Measurements from ENCODE around the gene FERD3L. TPM values are rescaled to one million over a fixed set of nuclear protein-coding genes. Genes with fewer than 3 reads are reported as not detected.

The FERD3L gene
- total RNA-seq, 2 donors from 2014 or later, result not detected

DNA sequence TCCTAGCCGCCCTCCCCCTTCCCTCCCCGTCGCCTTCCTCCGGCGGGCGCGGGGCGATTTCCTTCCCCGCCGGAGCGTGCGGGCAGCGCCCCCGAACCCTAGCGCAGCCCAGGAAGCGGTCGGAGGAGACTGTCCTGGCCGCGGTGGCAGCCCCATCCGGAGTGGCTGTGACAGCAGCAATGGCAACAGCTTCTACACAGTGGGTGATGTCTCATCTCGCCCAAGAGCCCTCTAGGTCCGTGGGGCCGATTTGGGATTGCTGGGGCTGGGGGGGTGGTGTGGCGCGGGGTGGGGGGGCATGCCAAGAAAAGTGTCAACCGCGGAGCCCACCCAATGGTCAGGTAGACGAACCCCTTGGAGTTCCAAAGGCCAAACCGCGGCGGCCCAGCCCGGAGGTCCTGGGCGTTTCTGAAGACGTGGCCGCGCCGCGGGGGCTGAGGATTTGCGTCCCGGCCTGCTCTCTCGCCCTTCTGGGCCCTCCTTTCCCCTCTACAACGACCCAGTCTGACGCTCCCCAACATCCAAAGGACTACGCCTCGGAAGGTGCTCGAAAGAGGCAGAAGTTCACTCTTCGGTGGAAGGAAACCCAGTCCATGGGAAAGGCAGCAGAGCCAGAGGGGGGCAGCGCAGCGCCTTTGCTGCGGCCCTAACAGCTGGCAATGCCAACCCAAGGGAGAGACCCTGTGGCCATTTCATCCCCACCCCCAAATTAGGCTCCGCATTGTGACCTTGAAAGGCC is 27.2 kb downstream of the FERD3L start:
- DNase-seq (no peak), ATAC-seq (no peak)
- intact Hi-C loops (cut with DNase I, micrococcal nuclease), result no loop called here

- no peak for ATAC-seq
- DNase-seq, result no peak
Observed at GRCh38 chr7:19117091-19117869, 27.9 kb downstream of the FERD3L start, which contains the start of gene TWIST1. TWIST1 (minus strand) TSS chr7:19117636; CDS start chr7:19117321, 315 bp downstream.

GRCh38 chr7:19116121-19117090 is 28.8 kb downstream of the FERD3L start:
- DNase-seq (no peak), ATAC-seq (no peak)
- intact Hi-C loops (cut with DNase I, micrococcal nuclease), result no loop called here

More at GRCh38 chr7:19117091-19117869, 27.9 kb downstream of the FERD3L start, which contains the start of gene TWIST1:
- intact Hi-C loops (cut with DNase I, micrococcal nuclease), result no loop called here

DNA sequence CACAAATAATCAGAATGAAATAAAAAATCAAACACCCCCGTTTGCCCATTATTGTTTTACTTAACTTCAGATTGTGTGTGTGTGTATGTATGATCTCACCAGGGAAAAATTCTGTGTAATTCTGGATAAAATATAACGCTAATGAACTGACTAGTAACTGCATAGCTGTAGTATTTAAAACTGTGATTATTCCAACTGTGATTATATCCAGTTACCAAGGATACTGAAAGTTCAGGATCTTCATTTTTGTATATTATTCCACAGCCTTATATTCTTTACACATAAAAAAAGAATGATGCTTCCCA is 30.7 kb downstream of the FERD3L start:
- ATAC-seq (no peak), DNase-seq (no peak)
- intact Hi-C loops (cut with DNase I, micrococcal nuclease), result no loop called here

DNA sequence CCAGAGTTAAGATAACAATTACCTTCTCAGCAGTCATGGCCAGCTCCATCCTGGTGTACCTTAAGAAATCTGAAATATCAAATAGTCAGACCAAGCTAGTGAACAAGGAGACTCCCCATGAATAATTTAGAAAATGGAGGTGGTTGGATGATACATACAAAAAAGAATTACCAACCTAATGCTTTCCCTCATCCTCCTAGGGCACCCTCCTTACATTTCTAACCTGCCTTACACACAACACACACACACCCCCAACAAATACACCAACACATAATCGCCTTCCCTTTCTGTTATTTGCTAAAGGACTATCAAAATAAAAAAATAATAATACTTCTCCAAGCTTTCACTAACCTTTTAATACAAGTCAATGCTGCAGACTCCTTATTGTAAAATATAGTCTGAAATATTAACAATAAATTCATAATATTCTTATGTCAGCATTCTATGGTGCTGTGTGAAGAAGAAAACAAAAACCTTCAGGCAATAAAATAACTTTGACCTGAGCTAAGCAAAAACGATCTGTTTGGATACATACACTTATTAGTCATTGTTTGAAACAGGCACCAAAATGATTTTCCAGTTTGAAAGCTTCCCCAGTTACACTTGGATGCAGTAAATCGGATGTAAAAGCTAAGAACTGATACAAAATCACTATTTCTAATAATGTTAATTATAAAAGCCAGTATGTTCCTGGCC is 31.2 kb downstream of the FERD3L start:
- no peak for DNase-seq
- intact Hi-C loops (cut with DNase I, micrococcal nuclease), result no loop called here
- ATAC-seq, result no peak

GRCh38 chr7:19113002-19113350 is 32.2 kb downstream of the FERD3L start:
- ATAC-seq, result no peak
- no peak for DNase-seq
- intact Hi-C loops (cut with DNase I, micrococcal nuclease), result no loop called here

GRCh38 chr7:19112274-19113001 is 32.8 kb downstream of the FERD3L start:
- intact Hi-C loops (cut with DNase I, micrococcal nuclease), result no loop called here
- ATAC-seq, result no peak
- no peak for DNase-seq

DNA sequence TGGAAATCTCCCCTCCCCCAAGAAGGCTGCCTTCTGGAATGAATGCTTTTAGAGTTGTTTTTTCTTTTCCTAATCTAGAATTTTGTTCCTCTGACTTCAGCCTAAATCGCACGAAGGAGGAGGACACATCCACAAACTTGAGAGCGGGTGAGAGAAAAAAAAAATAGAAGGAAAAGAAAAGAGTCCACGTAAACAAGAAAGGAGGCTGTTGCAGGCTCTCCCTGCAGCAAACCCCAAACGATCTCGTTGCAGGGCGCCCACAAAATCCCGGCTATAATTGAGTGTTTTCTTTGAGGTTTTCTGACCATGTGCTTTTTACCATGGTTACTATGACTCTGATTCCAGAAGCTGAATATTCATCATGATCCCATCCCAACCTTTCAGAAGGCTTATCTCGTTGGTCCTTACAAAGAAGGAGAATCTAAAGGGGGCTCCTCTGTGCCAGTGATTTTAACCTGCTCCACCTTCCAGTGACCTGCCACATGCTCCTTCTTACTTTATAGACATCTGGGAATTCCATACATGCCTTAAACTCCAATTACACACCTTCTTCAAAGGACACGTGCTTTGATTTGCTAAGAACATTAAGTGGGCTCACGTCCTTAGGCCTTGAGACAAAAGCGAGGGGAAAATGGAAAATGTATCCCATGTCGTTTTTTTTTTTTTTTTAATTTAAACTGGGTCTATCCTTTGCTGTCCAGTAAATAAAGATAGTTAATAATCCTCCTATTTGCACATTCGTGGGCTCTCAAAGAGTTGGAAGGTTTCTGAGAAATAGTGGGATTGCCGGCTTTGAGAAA is 33.5 kb downstream of the FERD3L start:
- ATAC-seq, result no peak

GRCh38 chr7:19110776-19111175 is 34.4 kb downstream of the FERD3L start:
- no peak for ATAC-seq
- no peak for DNase-seq

More for the DNA sequence above, 33.5 kb downstream of the FERD3L start:
- DNase-seq, result no peak
- intact Hi-C loops (cut with DNase I, micrococcal nuclease), result no loop called here

GRCh38 chr7:19110026-19110730 is 35.0 kb downstream of the FERD3L start:
- DNase-seq (no peak), ATAC-seq (no peak)
- intact Hi-C loops (cut with DNase I, micrococcal nuclease), result no loop called here

More at GRCh38 chr7:19110776-19111175, 34.4 kb downstream of the FERD3L start:
- intact Hi-C loops (cut with DNase I, micrococcal nuclease), result no loop called here

DNA sequence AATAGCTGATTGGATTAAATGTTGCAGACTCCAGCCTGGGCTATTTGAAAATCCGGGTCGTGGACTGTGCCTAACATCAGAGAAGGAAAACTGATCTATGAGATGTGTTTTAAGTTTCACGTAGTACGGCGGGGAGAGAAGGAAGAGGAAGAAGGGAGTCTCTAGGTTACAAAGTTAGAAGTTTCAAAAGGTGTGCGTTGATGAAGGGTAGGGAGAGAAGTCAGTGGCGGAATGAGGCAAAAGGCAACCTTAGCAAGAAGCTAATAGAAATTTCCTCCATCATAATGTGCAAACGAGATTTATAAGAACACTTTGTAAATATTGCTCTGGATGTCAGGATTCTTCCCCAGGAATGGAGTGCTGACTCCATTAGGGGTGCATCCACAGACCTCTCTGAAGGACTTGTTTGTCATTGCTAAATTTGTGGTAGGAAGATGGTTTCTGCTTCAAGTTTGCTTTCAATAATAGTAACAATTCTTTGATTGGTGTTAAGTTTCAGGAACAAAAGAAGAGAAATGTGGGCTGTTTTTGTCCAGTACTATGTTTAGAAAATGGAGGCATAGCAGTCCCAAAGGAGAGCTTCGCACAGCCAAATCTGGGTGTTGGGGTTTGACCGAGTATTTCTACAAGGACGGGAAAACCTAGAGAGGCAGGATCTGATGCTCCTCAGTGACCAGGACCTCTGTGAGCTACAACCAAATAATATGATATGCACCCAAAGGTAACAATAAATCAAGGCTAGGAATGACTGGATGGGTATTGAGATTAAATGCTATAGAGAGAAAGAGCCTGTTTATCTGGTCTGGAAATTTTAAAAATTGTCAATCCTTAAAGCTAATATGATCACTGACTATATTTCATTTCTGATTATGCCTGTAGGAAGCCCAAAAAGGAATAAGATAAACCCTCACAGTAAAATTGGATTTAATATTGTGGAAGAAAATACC is 35.9 kb downstream of the FERD3L start:
- DNase-seq (no peak), ATAC-seq (no peak)
- intact Hi-C loops (cut with DNase I, micrococcal nuclease), result no loop called here

GRCh38 chr7:19107356-19108146 is 37.7 kb downstream of the FERD3L start:
- DNase-seq (no peak), ATAC-seq (no peak)
- intact Hi-C loops (cut with DNase I, micrococcal nuclease), result no loop called here

GRCh38 chr7:19107081-19107355 is 38.2 kb downstream of the FERD3L start:
- ATAC-seq (no peak), DNase-seq (no peak)
- intact Hi-C loops (cut with DNase I, micrococcal nuclease), result no loop called here

DNA sequence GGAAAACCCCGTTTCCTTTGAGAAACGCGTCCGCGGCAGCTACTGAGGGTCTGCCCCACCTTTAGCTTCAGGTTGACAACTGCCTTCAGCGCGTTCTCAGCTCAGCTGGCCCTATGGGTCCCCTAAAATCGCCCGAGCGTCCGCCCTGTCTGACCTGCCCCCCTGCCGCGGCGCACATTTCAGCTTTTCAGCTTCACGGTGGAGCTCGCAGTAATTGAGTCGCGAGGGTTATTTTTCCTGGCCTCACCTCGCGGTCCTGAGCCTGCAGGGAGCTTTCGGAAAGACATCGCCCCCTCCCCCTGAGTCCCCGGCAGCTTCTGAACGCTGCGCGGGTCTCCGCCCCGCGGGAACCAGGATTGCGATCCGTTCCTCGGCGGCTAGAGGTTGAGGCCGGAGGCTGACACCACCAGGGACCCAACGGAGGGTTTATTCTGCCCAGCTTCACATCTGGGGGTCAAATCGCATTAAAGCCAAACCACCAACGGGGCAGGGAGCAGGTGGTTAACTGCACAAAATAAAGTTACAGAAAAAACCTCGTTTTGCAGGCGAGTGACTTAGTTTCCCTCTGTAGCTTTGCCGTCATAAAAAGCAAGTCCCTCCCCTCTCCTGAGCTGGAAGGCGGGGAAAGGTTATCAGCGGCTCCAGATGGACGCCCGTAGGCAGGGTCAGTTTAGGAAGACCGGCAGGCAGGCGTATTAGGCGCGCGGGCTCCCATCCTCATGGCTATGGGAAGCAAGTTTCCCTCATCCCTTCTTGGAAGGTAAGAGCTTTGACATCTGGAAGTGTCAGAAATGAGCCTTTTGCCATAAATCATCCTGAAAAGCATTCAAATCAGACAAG is 38.8 kb downstream of the FERD3L start:
- intact Hi-C loops (cut with DNase I, micrococcal nuclease), result no loop called here
- ATAC-seq (no peak), DNase-seq (no peak)
